GM18499 (cell line): ENCODE measurements around the gene CACNA1A.
"Not testable (repeated sequence)": the region's sequence is repeated elsewhere in the genome, so short reads cannot be mapped to it uniquely, and the experiment has no call there.

Experiments
- ATAC-seq: cut with Tn5 transposase; IDR thresholded peaks from one replicate; pipeline ENCODE4 v1.9.1; 2021; ENCODE audit warnings: moderate number of reproducible peaks; ENCODE audit not compliant: insufficient read depth, unreplicated experiment

CACNA1A gene

GRCh38 chr19:13506471-13506820, at the start of gene CACNA1A:
TSS of gene CACNA1A (minus strand) at chr19:13506479. CDS start at chr19:13506224, 255 bp downstream.
- ATAC-seq, result no peak

GRCh38 chr19:13554506-13555240, 48.4 kb upstream of the CACNA1A start:
- ATAC-seq, result no peak

GRCh38 chr19:13553880-13554400, 47.7 kb upstream of the CACNA1A start:
- ATAC-seq, result no peak

- ATAC-seq, result no peak
These were observed 41.9 kb upstream of the CACNA1A start for GRCh38 chr19:13548131-13548530.

GRCh38 chr19:13547102-13547501, 40.8 kb upstream of the CACNA1A start:
- ATAC-seq, result no peak

- ATAC-seq, result no peak
These were observed 38.1 kb upstream of the CACNA1A start for GRCh38 chr19:13544423-13544822.

- no peak for ATAC-seq
These were observed 35.3 kb upstream of the CACNA1A start for GRCh38 chr19:13541554-13541953.

- ATAC-seq, result no peak
These were observed 33.1 kb upstream of the CACNA1A start for GRCh38 chr19:13539332-13539731.

- no peak for ATAC-seq
These were observed 32.4 kb upstream of the CACNA1A start for GRCh38 chr19:13538601-13539253.

- ATAC-seq, result no peak
These were observed 31.2 kb upstream of the CACNA1A start for GRCh38 chr19:13537454-13537853.

GRCh38 chr19:13530720-13531119, 24.4 kb upstream of the CACNA1A start:
- no peak for ATAC-seq

- ATAC-seq, result not testable (repeated sequence)
These were observed 23.4 kb upstream of the CACNA1A start for GRCh38 chr19:13529721-13530120.

- no peak for ATAC-seq
These were observed 20.3 kb upstream of the CACNA1A start for GRCh38 chr19:13526552-13526951.

GRCh38 chr19:13521066-13521465, 14.8 kb upstream of the CACNA1A start:
- no peak for ATAC-seq

- ATAC-seq, result no peak
These were observed 5.7 kb upstream of the CACNA1A start for GRCh38 chr19:13511947-13512346.

- ATAC-seq, result no peak
These were observed 853 bp upstream of the CACNA1A start for GRCh38 chr19:13507053-13507611.

GRCh38 chr19:13505761-13506470, 363 bp downstream of the CACNA1A start:
- no peak for ATAC-seq

GRCh38 chr19:13505164-13505695, 1.0 kb downstream of the CACNA1A start:
- ATAC-seq, result no peak

GRCh38 chr19:13503570-13504235, 2.6 kb downstream of the CACNA1A start:
- no peak for ATAC-seq

- no peak for ATAC-seq
These were observed 4.0 kb downstream of the CACNA1A start for GRCh38 chr19:13502231-13502630.
